HT-29 (cell line): ENCODE data around the gene RPLP2. TPM values are rescaled to one million over a fixed set of nuclear protein-coding genes. Genes with fewer than 3 reads are reported as not detected.

Source experiments
- DNase-seq: peaks from one replicate; pipeline ENCODE4 v3.0.0-alpha.2; 2015; ENCODE audit warnings: low spot score
- total RNA-seq: library from RNA; depleted of rRNA; stranded (reverse); fragments of >200 nt; shearing (Covaris generic); gene quantifications from 2 replicates; pipeline ENCODE4 v1.2.3, GENCODE V29; 2014

Gene RPLP2
- total RNA-seq, 1 experiment from 2014 or later = 1,913 TPM

DNA sequence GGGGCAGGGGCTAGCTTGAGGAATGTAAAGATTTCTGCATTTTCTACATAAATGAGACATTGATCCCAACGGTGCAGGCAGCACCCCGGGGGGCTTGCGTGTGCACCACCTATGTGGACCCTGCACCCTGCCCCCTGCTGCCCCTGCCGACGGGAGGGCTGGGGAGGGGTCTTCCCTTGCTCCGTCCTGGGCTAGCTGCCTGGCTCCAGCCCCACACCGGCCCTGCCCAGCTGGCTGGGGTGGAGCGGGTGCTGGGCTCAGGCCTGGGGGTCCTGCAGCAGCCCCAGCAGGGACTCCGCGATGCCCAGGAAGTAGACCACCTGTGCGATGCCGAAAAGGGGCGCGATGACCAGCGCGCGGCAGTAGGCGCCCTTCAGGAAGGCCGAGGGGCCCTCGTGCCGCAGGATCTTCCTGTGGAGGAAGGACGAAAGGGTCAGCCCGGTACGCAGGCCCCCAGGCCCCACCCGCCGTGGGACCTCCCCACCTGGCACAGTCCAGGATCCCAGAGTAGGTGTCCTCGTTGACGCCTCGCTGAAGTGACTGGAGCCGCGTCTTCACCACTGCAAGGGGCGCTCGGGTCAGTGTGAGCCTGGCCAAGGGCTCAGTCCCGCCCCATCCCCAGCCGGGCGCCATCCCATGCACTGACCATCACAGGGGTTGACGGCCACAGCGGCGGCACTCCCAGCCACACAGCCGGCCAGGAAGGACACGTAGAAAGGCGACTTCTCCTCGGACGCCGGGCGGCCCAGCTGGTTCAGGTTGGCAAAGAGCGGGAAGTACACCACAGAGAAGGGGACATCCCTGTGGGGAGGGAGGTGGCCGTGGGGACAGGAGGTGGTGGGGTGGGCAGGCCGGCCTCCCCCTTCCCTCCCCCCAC is 17.9 kb upstream of the RPLP2 start:
- no peak for DNase-seq

DNA sequence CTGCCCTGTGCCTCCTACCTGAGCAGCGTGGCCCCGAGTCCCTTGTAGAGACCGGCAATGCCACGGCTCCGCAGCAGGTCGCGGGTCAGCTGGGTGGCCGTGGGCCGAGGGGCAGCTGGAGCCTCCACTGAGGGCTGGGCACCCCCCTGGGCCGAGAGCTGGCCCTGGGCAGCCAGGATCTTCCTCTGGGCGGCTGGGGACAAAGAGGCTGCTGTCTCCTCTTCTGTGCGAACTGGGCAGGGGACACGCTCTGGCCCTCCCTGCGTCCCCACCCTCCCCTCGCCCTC is 17.3 kb upstream of the RPLP2 start:
- DNase-seq = no peak

DNA sequence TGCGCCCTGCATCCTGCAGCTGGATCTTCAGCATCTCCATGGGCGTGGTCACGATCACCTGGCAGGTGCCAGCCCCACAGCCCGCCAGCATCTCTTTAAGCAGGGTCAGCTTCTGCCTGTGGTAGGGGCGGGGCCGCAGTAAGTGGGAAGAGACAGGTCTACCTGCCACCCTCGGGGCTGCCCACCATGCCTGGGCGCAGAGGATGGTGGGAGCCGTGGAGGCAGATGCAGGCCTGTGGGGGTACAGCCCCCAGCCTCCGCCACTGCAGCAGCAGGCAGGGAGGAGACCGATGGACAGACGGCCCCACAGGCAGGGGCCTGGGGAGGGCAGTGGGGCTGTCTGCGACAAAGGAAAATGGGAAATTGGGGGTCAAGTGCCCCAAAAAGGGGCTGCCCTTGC is 16.9 kb upstream of the RPLP2 start:
- no peak for DNase-seq

DNA sequence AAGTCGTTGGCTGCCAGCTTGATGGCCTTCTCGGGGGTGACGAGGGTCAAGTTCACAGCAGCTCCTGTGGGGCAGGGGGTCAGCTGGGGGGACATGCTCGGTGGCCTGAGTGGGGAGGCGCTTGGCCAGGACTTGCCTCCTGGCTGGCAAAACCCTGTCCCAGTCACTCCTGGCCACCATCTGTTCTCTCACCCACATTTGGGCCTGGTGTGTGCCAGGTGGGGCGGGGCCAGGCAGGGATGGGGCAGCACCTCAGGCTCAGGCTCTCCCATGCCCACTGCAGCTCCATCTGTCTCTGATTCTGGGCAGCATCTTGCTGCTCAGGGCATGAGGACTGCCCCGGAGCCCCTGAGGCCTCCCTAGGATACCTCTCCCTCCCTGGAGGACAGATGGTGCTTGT is 16.2 kb upstream of the RPLP2 start:
- no peak for DNase-seq

DNA sequence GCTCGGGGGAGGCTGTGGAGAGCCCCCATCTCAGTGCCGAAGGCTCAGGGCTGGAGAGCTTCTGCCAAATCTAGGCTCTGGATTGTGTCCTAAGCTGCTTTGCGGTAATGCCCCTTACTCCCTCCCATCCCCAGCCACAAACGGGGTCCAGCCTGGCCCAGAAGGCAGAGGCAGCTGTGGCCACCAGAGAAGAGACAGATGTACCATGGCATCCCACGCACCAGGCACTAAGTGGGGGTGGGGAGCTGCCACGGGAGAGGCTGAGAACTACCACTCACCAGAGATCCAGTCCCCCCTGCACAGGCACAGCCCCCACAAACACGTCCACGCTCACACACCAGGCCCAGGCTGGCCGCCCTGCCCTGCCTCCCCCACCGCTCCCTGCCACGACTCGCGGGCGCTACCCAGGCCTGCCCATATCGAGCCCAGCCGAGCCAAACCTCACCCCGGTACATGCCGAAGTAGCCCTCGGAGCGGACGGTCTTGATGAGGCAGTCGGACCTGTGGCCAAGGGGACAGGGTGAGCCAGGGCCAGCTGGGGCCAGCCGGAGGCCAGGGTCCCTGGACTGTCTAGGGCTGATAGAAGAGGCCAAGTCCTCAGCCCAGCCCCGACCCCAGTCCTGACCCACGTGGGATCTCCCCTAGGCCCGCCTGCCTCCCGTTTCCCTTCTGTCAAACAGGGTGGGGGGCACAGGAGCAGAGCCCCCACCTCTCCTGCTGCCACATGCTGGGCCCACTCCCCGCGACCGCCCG is 15.6 kb upstream of the RPLP2 start:
- DNase-seq = no peak

DNA sequence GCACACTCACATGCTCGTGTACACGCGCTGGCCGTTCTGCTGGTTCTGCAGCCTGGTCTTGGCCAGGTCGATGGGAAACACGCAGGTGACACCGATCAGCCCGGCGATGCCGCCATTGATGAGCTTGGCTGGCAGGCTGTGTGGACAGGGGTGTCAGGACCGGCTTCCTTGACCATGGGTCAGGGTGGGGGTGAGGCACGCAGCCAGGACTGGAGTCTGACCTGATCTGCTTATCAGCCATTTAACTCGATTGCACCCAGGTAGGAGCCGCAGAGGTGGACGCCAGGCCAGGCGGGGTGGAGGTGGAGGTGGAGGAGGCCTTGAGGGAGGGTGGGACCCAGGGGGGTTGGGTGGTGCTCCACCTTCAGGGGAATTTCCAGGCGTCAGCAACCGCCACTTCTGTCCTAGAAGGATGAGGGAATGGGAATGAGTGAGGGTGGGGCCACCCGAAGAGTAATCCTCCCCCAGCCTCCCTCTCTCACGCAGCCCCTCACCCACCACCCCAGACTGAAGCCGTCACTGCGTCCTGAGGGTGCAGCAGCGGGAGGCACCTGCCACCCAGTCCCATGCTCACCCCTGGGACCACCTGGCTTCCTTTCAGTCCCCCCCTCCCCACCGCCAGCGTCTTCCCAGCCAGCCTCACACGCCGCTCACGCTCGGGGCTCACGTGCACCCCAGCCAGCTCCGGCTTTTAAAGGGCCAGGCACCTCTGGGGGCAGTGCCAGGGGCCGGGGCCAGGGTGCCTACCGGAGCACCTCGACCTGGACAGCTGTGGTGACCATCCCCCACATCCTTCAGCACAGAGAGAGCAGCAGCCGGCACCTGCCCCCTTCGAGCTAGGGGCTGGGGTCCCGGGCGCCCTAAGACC is 14.8 kb upstream of the RPLP2 start:
- DNase-seq = peak; percentile 50

DNA sequence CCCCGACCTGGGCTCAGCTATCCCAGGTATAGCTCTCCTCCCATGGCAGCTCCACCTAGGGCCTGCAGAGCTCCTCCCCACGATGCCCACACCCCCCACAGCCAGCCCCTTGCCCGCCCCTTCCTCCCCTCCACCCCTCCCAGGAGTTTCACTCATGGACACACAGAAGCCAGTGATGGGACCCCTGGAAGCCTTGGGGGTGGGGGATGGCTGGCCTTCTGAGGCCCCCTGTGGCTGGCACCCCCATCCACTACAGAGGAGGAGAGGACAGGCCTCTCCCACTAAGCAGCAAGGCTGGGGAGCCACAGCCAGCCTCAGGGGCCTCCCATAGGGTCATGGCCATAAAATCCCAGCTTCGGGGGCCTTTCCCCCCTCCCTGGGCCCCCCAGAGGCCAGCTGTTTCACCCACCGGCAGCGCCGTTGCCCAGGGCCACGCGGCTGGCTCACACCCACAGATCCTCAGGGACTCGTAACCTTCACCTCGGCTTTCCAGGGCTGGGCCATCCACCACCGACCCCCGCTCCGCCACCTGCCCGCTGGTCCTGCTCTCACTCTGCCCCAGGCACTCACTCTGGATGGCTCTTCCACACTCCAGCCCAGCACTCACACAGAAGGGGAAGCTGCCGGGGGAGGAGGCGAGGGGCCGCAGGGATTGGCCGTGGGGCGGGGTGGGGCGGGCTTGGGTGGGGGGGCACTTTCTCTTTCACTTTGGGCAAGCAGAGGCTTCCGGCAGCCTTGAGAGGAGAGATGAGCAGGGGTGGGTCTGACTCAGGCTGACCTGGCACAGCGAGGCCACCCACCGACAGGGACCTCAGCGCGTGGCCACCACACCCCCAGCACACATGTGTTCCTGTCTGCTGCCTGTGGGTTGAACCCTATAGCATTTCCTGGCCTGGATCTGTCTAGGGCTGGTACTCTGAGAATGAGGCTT is 13.9 kb upstream of the RPLP2 start:
- DNase-seq = peak; percentile 61

DNA sequence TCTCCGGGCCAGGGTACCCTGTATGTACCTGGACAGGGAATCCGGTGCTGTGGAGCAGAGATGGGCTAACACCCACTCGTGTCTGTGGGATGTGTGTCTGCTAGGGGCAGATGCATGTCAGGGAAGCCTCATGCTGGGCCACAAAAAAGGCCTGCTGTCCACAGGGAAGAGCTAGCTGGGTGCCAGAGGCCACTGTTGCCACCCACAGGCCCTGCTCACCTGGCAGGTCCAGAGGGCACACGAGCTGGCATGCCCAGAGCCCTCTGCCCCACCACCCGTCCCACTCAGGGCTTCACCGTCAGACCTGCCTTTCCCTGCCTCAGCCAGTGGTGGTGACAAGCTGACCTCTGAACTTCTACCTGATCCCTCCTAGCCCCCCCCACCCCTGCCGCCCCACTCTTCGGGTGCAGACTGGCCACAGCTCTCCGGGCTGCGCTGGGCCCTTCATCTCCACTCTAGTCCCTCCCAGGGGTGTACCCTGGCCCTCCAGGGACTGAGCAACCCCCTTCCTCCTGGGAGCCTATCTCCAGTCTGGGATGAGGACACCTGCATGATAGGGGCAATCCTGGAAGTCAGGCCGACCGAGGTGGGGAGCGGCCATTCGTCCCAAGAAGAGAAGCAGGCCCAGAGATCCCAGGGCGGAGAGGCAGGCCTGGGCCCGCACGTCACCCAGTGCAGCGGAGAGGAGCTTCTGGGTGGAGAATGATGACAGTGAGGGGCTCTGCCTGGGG is 13.0 kb upstream of the RPLP2 start:
- DNase-seq = peak; percentile 59

DNA sequence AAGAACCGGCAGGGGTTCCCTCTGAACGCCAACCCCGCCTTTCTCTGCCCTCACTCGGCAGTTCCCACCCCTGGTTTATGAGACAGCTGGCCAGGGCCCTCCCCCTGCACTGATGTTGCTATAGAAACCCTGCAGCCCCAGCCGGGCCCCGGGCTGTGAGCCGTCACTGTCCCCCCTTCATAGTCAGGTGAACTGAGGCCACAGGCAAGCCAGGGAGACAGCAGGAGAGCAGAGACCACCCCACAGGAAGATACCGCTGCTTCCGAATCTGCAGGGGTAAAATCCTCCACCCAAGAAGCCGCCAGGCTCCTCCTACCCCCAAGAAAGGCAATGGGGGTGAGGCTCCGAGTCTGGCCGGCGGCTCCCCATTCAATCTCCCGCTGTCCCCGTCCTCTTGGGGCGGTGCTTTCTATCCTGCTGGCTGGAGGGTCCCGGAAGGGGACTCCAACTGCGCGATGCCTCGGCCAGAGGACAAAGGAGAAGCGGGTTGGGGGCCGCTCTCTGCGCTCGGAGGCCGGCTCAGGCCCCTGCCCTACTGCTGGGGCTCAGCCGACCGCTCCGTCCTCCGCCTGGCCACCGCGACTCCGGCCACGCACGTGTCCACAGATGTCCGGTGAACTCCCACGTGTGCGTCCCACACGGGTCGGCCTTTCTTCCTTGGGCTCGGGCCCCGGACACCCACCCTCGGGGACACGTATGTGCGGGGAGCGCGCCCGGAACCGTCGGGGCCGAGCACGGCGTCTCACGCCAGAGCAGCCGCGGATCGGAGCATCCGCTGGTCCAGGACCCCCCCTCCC is 12.3 kb upstream of the RPLP2 start:
- peak; percentile 84 for DNase-seq

DNA sequence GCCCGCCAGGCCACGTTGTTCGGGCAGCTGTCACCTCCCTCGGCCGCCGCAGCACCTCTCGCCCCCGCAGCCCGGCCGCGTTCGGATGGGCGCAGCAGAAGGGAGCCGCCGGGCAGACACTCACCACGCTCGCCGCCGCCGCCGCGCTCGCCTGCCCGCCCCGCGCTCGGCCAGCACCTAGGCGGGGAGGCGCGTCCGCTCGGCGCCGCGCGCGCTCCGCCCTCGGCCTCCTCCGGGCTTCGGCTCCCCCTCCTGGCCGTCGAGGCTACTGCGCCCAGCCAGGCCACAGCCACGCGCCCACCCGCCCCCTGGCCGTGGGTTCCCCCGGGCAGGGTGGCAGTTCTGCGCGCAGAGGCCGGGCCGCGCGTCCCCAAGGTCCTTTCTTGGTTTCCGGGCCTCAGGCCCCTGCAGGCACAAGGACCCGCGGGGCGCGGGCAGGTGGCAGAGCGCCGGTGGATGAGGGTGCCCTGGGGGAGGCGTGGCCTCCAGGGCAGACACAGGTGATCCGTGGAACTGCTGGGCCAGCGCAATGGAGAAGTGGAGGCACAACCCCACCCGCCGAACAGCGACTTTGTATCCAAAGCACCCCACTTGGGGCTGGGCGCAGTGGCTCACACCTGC is 11.6 kb upstream of the RPLP2 start, which contains the start of gene SLC25A22:
SLC25A22 (minus strand) TSS at position 189 of the 621 bp plus-strand sequence. CDS start 3,275 bp downstream, outside the sequence.
- DNase-seq = peak; percentile 87

DNA sequence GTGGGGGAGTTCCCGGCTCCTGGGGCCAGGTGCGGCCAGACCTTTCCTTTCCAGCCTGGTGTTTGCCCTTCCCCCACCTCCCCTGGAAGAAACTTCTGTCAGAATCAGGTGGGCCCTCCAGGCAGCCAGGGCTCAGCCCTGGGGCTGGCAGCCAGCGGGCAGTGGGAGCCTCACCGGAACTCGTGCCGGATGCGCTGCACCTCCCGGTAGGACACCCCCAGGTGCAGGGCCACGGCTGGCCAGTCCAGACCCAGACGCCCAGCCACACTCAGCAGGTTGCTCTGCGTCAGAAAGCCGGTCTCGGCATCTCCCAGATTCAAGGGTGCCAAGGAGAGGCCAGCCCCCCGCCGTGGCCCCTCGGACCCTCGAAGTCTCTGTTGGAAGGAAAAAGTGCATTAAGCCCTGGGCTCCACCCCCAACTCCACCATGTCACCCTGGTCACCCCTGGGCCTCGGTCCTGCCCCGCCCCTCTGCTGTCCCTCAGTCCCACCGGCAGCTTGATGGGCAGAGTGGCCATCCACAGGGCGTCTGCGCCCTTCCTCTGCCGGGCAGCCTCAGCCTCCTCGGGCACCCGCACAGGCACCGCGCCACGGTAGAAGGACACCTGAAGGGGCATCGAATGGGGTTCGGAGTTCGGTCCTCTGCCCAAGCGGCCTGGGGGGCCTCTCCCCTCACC is 10.0 kb upstream of the RPLP2 start:
- DNase-seq = no peak

DNA sequence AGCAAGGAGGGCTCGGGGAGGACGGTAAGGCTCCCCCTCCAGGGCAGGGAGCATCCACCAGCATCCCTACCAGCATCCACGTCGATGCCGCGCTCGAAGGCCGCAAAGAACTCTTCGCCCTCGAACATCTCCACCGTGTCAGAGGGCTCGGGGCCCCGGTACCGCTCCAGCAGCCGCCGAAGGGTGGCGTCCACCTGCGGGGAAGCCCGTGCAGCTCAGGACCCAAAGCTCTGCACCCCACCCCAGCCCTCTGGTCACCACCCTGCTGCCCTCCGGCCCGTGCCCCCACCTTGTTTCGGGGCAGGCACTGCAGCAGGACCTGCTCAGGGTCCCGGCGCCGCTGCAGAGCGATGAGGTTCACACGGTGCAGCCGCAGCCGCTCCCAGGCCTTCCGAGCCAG is 9.3 kb upstream of the RPLP2 start:
- no peak for DNase-seq

DNA sequence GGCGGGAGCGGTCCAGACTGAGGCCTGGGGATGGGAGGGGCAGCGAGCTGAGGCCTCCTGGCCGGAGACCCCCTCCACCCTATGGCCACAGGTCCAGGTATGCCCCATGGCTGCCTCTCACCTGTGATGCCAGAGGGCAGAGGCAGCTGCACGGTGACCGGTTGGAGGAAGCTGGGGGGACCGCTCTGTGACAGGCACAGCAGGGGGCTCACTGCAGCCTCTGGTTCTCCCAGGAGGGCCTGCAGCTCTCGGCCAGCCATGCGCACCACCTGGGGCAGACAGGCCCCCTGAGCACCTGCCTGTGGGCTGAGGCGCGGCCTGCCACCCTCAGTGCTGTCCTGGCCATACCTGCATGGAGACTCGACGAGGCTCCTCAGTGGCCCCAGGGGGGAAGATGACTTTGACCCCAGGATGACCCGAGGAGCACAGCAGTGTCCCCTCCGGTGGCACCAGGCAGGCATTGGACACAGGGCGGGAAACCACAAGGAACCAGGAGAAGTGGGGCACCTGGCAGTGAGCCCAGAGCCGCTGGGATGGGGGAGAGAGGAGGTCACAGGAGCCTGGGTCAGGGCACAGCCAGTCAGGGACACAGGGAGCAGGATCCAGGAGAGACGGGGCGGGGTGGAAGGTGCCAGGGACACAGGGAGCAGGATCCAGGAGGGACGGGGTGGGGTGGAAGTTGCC is 8.5 kb upstream of the RPLP2 start:
- no peak for DNase-seq

DNA sequence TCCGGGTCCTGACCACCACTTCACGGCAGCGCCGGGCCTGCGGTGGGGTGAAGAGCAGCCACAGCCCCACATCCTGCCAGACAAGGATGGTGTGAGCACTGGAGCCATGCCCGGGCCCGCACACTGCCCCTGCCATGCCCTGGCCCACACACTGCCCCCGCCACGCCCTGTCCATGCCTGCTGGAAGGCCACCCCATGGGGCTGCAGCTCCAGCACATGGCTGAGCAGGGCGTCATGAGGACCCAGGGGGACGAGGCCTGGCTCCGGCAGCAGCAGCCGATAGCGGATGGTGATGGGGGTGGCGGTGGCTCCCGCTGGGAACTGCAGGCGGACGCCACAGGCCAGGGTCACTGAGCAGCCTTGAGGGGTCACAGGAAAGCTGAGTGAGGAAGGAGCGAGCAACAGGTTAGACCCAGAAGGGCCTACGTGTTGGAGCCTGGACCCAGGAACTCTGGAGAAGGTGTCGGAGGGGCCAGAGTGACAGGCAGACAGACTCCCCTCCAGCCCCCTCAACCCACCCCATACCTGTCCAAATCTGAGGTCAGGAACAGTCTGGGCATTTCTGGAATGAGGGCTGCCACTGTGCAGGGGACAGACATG is 7.6 kb upstream of the RPLP2 start:
- DNase-seq = no peak

DNA sequence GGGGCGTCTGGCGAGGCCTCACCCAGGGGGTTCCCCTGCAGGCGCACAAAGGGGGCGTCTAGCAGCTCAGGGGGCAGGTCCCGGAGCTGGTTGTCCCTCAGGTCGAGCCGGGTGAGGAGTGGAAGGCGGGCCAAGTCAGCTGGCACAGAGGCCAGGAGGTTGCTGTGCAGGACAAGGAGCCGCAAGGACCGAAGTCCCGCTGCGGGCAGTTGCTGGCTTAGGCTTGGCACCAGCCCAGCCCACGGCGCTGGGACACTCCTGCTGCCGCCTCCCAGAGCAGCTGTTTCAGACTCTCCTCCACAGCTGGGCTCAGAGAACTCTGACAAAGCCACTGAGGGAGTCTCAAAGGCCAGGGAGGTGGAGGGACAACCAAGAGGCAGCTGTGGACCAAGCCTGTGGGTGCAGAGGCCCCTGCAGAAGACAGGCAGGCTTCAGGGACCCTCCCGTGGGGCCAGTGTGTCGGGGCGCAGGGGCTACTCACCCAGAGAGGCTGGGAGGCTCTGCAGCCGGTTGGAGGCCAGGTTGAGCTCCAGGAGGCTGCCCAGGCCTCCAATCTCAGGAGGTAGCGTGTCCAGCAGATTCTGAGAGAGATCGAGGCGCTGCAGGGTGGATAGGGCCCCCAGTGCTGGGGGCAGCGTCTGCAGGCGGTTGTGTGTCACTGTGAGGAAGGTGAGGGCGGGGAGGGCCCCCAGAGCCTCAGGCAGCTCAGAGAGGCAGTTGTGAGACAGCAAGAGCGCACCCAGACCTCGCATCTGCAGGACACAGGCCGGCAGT is 6.9 kb upstream of the RPLP2 start:
- DNase-seq = no peak

DNA sequence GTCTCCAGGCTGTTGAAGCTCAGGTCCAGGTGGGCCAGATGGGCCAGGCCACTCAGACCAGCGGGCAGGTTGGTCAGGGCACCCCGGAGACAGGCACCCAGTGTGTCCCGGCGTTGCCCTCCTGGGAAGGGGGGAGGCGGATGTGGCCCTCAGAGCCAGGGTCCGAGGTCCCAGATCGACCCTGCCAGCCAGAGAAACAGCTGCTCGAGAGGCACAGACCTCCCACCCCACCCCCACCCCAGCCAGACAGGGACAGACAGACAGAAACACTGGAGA is 6.4 kb upstream of the RPLP2 start:
- DNase-seq = no peak
